Measurements from ENCODE around the gene ITGB3. TPM values are rescaled to one million over a fixed set of nuclear protein-coding genes. Genes with fewer than 3 reads are reported as not detected.

ITGB3 gene
- 4.7 and 7.2 TPM in 2 replicates for total RNA-seq

DNA sequence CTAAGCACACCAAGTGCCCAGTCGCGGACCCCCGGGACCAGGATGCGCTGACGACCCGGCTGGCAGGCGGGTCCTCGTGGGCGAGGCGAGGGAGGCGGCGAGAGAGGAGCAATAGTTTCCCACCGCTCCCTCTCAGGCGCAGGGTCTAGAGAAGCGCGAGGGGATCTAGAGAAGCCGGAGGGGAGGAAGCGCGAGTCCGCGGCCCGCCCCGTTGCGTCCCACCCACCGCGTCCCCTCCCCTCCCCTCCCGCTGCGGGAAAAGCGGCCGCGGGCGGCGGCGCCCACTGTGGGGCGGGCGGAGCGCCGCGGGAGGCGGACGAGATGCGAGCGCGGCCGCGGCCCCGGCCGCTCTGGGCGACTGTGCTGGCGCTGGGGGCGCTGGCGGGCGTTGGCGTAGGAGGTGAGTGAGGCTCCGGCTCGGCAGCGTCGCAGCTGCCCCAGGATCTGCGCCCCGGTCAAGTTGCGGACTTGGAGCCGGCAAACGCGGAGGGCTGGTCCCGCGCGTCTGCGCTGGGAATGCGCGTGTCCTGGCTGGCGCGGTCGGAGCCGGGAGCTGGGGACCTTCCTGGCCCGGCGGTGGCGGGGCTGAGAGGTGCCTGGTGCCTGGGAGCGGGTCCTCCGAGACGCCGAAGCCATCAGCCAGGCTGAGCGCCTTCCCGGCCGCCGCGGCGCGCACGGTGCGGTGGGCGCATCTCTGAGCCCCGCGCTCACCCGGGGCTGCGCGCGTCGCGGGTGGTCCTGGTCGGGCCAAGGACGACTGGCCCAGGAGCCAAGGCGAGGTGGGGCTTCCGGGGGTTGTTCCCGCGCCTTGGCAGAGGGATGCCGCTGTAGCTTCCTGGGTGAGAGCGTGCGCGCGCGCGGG is at the start of gene ITGB3:
Gene ITGB3, plus strand, starts transcription at position 287 of the 862 bp plus-strand sequence. Its CDS starts 35 bp downstream, at position 322.

GRCh38 chr17:47208744-47209488 is 44.7 kb upstream of the ITGB3 start, which contains the start of gene MYL4:
TSS of gene MYL4 (plus strand) at chr17:47209348. CDS start at chr17:47209423, 75 bp downstream.

DNA sequence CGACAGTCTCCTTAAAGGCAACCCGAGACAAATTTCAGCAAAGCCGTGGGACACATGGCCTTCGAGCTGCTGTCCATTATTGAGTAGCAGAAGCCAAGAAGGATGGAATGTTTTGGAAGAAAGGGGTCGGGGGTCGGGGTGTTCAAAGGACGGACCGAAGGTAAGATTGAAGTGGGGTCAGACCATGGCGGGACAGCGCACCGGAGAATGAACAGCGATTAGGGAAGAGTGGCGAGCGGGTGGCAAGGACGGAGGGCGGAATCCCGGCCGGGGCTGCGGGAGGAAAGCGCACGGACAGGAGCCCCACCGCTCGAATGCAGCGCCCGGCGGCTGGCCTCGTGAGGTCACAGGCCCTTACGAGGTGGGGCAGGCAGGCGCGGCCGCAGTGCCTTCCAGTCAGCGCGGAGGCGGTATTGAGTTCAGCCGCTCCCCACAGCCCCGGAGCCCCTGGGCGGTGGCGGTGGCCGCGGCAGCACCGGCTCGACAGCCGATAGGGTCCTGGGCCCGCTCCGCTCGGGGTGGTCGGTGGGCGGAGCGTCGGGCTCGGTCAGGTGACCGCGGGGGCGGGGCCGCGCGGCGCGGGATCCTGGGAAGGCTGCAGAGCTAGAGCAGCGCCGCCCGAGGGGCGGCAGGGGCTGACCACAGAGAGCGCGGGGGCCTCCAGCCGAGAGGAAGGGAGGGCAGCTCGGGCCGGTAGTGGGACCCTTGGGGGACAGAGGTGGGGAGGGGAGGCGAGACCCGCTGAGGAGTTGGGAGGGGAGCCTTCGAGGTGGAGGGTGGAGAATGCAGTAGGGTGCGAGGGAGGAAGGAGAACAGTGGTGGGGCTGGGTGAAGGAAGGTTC is 70.0 kb downstream of the ITGB3 start, which contains the start of gene EFCAB13:
Gene EFCAB13, plus strand, starts transcription at position 574 of the 842 bp plus-strand sequence. CDS start 4,399 bp downstream, outside the sequence.

Other genes starting within 250 kb of the ITGB3 start
- 70.2 and 78.7 TPM in 2 replicates for gene CDC27, start 64.5 kb upstream of the ITGB3 start, total RNA-seq
- gene MYL4, start 44.5 kb upstream of the ITGB3 start, total RNA-seq = not detected in 2 replicates
- gene EFCAB13, start 70.1 kb downstream of the ITGB3 start, total RNA-seq = 5.8 and 11.1 TPM in 2 replicates